ENCODE measurements around the gene AFF1. TPM values are rescaled to one million over a fixed set of nuclear protein-coding genes. Genes with fewer than 3 reads are reported as not detected.

The AFF1 gene
- total RNA-seq, 4 donors from 2014 or later, result 105 to 152 (median 111) TPM

DNA sequence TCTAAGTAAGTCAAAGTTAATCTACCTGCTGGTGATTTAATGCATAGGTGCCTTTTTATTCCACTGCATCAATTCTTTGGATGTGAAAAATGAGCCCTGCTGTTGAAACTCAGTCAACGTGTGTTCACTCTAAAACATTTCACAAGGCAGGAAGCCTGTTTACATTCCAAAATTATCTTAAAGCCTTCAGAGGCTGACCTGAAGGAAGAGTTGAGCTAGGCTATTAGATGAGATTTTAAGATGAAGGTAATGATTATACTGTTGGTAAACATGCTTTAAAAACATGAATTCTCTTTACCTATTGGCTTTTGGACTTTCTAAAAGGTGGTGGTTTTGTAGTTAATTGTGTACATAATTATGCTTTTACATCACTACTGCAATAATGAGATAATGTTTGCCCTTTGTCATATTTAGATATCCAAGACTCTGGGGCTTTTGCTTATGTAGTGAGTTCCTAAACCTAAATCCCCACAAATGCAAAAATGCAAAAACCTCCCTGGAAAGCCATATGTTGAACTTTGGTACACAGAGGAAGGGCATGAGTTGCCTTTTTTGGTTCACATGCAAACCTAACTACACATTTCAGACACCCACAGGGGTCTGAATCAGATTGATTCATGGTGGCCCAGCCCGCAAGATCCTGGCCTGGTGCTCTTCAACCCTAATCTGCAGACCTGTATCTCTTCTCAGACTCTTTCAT, 193.3 kb downstream of the AFF1 start:
- Histone ChIP-seq H3K4me3 (no peak overlapping the region), H3K27ac (no peak overlapping the region), H3K4me1 (peaks cover 0 to 7% (median 0%) of the 10 kb centered on the region in 4 donors), H3K27me3 (no peaks in the 10 kb centered on the region), H3K9me3 (no peaks in the 10 kb centered on the region), H3K36me3 (peaks cover 0 to 91% (median 26%) of the 10 kb centered on the region in 3 donors)
- TF ChIP-seq, protein P1, sequence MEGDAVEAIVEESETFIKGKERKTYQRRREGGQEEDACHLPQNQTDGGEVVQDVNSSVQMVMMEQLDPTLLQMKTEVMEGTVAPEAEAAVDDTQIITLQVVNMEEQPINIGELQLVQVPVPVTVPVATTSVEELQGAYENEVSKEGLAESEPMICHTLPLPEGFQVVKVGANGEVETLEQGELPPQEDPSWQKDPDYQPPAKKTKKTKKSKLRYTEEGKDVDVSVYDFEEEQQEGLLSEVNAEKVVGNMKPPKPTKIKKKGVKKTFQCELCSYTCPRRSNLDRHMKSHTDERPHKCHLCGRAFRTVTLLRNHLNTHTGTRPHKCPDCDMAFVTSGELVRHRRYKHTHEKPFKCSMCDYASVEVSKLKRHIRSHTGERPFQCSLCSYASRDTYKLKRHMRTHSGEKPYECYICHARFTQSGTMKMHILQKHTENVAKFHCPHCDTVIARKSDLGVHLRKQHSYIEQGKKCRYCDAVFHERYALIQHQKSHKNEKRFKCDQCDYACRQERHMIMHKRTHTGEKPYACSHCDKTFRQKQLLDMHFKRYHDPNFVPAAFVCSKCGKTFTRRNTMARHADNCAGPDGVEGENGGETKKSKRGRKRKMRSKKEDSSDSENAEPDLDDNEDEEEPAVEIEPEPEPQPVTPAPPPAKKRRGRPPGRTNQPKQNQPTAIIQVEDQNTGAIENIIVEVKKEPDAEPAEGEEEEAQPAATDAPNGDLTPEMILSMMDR (IDR thresholded peaks at IDR 0.05), result no peak
- TF ChIP-seq POLR2A (IDR thresholded peaks at IDR 0.05) (no peak), EP300 (IDR thresholded peaks at IDR 0.05) (no peak)
- WGBS, 2 donors, result 79 to 95% methylated on average over 2 of the region's 2 CpGs
- no peak for DNase-seq (ENCODE audit: low spot score in 2 of 2)

GRCh38 chr4:87129681-87130080, 194.9 kb downstream of the AFF1 start:
- Histone ChIP-seq H3K27ac (no peak overlapping the region), H3K4me3 (no peak overlapping the region), H3K27me3 (no peaks in the 10 kb centered on the region), H3K4me1 (no peaks in the 10 kb centered on the region), H3K9me3 (no peaks in the 10 kb centered on the region), H3K36me3 (peaks cover 0 to 100% (median 26%) of the 10 kb centered on the region in 3 donors)
- WGBS, 2 donors, result 95 to 96% methylated on average over 6 of the region's 6 CpGs
- no peak for TF ChIP-seq EP300 (IDR thresholded peaks at IDR 0.05)
- no peak for TF ChIP-seq POLR2A (IDR thresholded peaks at IDR 0.05)
- TF ChIP-seq, protein P1 (IDR thresholded peaks at IDR 0.05), result no peak
- DNase-seq (ENCODE audit: low spot score in 2 of 2), result no peak

GRCh38 chr4:87130985-87131703, 196.3 kb downstream of the AFF1 start:
- no peak for TF ChIP-seq POLR2A (IDR thresholded peaks at IDR 0.05)
- no peak for TF ChIP-seq EP300 (IDR thresholded peaks at IDR 0.05)
- TF ChIP-seq, protein P1 (IDR thresholded peaks at IDR 0.05), result no peak
- WGBS, 2 donors, result 93 to 96% methylated on average over 7 of the region's 7 CpGs
- Histone ChIP-seq H3K4me3 (no peak overlapping the region), H3K9me3 (no peaks in the 10 kb centered on the region), H3K27me3 (no peaks in the 10 kb centered on the region), H3K27ac (no peak overlapping the region), H3K36me3 (peaks cover 6 to 99% (median 24%) of the 10 kb centered on the region in 3 donors), H3K4me1 (no peaks in the 10 kb centered on the region)
- no peak for DNase-seq (ENCODE audit: low spot score in 2 of 2)

GRCh38 chr4:87132035-87132434, 197.2 kb downstream of the AFF1 start:
- no peak for TF ChIP-seq EP300 (IDR thresholded peaks at IDR 0.05)
- TF ChIP-seq, protein P1 (IDR thresholded peaks at IDR 0.05), result no peak
- no peak for TF ChIP-seq POLR2A (IDR thresholded peaks at IDR 0.05)
- 92 to 95% methylated on average over 8 of the region's 8 CpGs for WGBS, 2 donors
- peaks cover 6 to 99% (median 27%) of the 10 kb centered on the region in 3 donors for H3K36me3 ChIP-seq

DNA sequence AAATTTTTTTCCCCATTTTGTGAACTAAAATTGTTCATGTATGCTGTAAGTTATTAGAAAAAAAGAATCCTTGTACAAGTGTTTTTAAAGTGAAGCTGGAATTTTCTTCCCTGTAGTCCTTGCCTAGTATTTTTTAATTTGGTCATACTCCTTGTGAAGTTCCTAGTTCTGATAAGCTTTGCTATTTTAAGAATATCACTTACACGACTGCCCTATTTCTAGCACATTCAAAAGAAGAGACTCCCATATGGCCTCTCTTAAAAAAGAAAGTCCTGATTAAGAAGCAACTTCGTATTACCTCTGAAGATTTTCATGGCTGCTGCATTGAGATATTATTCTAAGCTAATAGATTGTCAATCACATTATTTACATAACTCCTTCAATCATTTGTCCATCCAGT, 198.4 kb downstream of the AFF1 start:
- Histone ChIP-seq H3K4me3 (no peak overlapping the region), H3K27me3 (no peaks in the 10 kb centered on the region), H3K9me3 (no peaks in the 10 kb centered on the region), H3K27ac (no peak overlapping the region), H3K4me1 (no peaks in the 10 kb centered on the region), H3K36me3 (peaks cover 6 to 99% (median 21%) of the 10 kb centered on the region in 3 donors)
- DNase-seq (ENCODE audit: low spot score in 2 of 2), result no peak
- 79 to 83% methylated on average over 2 of the region's 2 CpGs for WGBS, 2 donors
- TF ChIP-seq, protein P1 (IDR thresholded peaks at IDR 0.05), result no peak
- TF ChIP-seq POLR2A (IDR thresholded peaks at IDR 0.05), result no peak
- TF ChIP-seq EP300 (IDR thresholded peaks at IDR 0.05), result no peak

More at GRCh38 chr4:87132035-87132434, 197.2 kb downstream of the AFF1 start:
- H3K4me1 ChIP-seq, result no peaks in the 10 kb centered on the region
- H3K4me3 ChIP-seq, result no peak overlapping the region
- DNase-seq (ENCODE audit: low spot score in 2 of 2), result no peak
- H3K9me3 ChIP-seq, result no peaks in the 10 kb centered on the region
- no peaks in the 10 kb centered on the region for H3K27me3 ChIP-seq
- H3K27ac ChIP-seq, result no peak overlapping the region
